ENCODE data around the gene FLAD1. TPM values are rescaled to one million over a fixed set of nuclear protein-coding genes. Genes with fewer than 3 reads are reported as not detected.
A peak's percentile ranks its signal among the peaks of the same experiment; 100 is the strongest.
"Not testable (repeated sequence)": the region's sequence is repeated elsewhere in the genome, so short reads cannot be mapped to it uniquely, and the experiment has no call there.

The FLAD1 gene
- total RNA-seq, 1 donor from 2014 or later = 55.9 TPM

DNA sequence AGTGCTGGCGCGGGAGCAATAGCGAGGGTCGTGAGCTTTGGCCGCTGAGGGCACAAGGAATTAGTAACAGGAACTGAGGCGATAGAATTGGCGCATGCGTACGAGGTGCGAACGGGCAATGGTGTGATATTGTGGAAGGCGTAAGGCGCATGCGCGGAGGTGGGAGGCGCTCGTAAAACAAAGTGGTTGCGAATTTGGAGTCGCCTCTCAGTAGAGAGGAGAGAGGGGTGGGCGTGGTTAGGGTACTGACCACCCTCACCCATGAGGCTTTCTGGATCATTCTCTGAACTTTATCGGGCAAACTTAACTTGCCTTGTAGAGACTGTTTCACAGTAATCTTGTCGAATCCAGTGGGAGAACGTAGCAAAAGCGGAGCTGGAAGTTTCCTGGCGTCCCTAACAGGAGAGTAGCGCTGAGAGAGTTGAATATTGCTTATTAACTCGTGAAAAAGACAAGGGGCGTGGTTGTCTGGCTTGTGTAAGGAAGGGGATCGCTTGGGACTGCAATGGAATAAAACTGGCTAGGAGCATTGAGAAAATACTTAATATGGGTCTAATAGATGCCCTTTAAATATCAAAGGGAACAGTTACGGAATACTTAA lies 8.2 kb upstream of the FLAD1 start:
- Mint-ChIP-seq H3K4me1 (ENCODE audit: low read depth) (peaks cover 26% of the 10 kb centered on the region), H3K36me3 (ENCODE audit: insufficient read depth) (peaks cover 7% of the 10 kb centered on the region), H3K9me3 (ENCODE audit: low read depth) (no peaks in the 10 kb centered on the region), H3K27me3 (no peaks in the 10 kb centered on the region), H3K27ac (no peak overlapping the region), H3K4me3 (ENCODE audit: low read depth) (no peak overlapping the region)
- TF ChIP-seq, protein P1, sequence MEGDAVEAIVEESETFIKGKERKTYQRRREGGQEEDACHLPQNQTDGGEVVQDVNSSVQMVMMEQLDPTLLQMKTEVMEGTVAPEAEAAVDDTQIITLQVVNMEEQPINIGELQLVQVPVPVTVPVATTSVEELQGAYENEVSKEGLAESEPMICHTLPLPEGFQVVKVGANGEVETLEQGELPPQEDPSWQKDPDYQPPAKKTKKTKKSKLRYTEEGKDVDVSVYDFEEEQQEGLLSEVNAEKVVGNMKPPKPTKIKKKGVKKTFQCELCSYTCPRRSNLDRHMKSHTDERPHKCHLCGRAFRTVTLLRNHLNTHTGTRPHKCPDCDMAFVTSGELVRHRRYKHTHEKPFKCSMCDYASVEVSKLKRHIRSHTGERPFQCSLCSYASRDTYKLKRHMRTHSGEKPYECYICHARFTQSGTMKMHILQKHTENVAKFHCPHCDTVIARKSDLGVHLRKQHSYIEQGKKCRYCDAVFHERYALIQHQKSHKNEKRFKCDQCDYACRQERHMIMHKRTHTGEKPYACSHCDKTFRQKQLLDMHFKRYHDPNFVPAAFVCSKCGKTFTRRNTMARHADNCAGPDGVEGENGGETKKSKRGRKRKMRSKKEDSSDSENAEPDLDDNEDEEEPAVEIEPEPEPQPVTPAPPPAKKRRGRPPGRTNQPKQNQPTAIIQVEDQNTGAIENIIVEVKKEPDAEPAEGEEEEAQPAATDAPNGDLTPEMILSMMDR (IDR thresholded peaks at IDR 0.05; ENCODE audit: unreplicated experiment) = no peak
- DNase-seq (ENCODE audit: low spot score, unreplicated experiment) = peak; percentile 88

DNA sequence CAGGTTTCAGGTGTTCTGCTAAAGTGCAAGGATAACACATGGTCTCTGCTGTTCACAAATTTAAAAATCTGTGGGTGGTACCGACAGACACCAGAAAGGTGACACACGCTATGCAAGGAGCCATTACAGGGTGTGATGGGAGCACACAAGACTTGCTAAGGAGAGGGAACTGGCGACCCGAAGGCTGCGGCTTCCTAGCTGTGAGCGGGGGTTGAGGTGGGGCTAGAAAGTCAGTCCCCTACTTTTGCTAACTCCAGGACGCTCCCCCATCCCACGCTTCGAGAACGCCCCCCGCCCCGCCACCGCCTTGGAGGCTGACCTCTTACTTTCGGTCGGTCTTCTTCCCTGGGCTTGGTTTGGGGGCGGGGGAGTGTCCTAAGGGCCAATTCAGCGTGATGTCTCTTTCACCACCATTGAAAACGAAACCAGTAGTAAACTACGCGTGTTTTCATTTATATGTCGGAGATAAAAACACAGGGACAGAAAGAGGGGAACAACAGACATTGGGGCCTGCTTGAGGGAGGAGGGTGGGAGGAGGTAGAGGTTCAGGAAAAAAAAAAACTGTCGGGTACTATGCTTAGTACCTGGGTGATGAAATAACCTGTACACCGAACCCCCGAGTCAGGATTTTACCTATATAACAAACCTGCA lies 7.6 kb upstream of the FLAD1 start:
- TF ChIP-seq, protein P1 (IDR thresholded peaks at IDR 0.05; ENCODE audit: unreplicated experiment) = no peak
- Mint-ChIP-seq H3K9me3 (ENCODE audit: low read depth) (no peaks in the 10 kb centered on the region), H3K27ac (no peak overlapping the region), H3K4me1 (ENCODE audit: low read depth) (peaks cover 26% of the 10 kb centered on the region), H3K4me3 (ENCODE audit: low read depth) (no peak overlapping the region), H3K27me3 (no peaks in the 10 kb centered on the region), H3K36me3 (ENCODE audit: insufficient read depth) (peaks cover 7% of the 10 kb centered on the region)
- DNase-seq (ENCODE audit: low spot score, unreplicated experiment) = no peak

DNA sequence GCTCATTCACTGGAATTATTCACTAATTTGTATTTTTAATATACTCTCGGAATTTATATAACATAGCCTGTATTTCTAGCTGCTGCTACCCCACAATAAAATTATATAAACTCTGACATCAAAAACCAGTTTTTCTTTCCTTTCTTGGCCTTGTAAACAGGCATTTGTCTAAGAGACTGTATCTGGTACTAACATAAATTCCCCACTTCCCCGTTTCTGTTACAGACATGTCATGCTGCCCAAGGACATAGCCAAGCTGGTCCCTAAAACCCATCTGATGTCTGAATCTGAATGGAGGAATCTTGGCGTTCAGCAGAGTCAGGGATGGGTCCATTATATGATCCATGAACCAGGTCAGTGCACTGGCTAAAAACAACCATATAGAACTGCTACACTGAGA lies 5.4 kb upstream of the FLAD1 start:
- not testable (repeated sequence) for H3K9me3 Mint-ChIP-seq (ENCODE audit: low read depth); DNase-seq (ENCODE audit: low spot score, unreplicated experiment); H3K4me3 Mint-ChIP-seq (ENCODE audit: low read depth); H3K27me3 Mint-ChIP-seq; H3K36me3 Mint-ChIP-seq (ENCODE audit: insufficient read depth); H3K27ac Mint-ChIP-seq
- H3K4me1 Mint-ChIP-seq (ENCODE audit: low read depth) = peaks cover 12% of the 10 kb centered on the region

DNA sequence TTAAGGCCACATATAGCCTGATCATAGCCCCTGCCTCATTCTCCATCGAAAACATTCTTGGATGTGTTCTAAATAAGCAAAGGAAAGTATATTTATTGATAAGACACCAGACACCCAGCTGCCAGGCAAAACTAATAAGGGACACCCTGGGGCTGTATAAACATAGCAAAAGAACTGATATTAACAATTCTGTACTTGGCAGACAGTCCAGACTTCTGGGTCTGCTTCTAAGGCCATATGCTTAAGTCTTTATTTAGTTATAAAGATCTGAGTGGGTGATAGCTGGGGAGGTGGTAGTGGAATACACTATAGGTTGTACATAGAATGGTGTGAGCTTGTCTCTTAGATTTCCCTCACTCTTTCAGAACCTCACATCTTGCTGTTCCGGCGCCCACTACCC lies 4.8 kb upstream of the FLAD1 start:
- TF ChIP-seq, protein P1 (IDR thresholded peaks at IDR 0.05; ENCODE audit: unreplicated experiment) = no peak
- no peak for DNase-seq (ENCODE audit: low spot score, unreplicated experiment)
- H3K27ac Mint-ChIP-seq = no peak overlapping the region
- no peaks in the 10 kb centered on the region for H3K27me3 Mint-ChIP-seq
- peaks cover 10% of the 10 kb centered on the region for H3K36me3 Mint-ChIP-seq (ENCODE audit: insufficient read depth)
- no peaks in the 10 kb centered on the region for H3K9me3 Mint-ChIP-seq (ENCODE audit: low read depth)
- no peak overlapping the region for H3K4me3 Mint-ChIP-seq (ENCODE audit: low read depth)
- peaks cover 10% of the 10 kb centered on the region for H3K4me1 Mint-ChIP-seq (ENCODE audit: low read depth)

DNA sequence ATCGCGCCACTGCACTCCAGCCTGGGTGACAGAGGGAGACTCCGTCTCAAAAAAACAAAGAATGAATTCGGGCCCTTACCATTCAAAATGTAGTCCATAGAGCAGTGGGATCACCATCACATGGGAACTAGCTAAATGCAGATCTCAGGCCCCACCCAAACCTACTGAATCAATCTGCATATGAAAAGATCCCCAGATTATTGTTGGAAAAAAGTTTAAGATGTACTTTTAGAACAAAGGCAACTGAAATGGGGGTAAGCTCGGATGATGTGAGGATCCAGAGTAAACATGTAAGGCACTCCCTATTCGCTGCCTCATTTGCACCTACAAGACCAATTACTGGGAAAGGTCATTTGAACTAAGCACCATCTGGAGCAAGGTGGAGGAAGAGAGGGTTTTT lies 803 bp upstream of the FLAD1 start:
- Mint-ChIP-seq H3K9me3 (ENCODE audit: low read depth) (no peaks in the 10 kb centered on the region), H3K27ac (no peak overlapping the region), H3K4me1 (ENCODE audit: low read depth) (peaks cover 10% of the 10 kb centered on the region), H3K36me3 (ENCODE audit: insufficient read depth) (peaks cover 11% of the 10 kb centered on the region), H3K4me3 (ENCODE audit: low read depth) (no peak overlapping the region), H3K27me3 (no peaks in the 10 kb centered on the region)
- TF ChIP-seq, protein P1 (IDR thresholded peaks at IDR 0.05; ENCODE audit: unreplicated experiment) = no peak
- no peak for DNase-seq (ENCODE audit: low spot score, unreplicated experiment)
